GM23338 (cell line): Measurements from ENCODE around the gene LAMTOR5. TPM values are rescaled to one million over a fixed set of nuclear protein-coding genes. Genes with fewer than 3 reads are reported as not detected.

ENCODE experiments used
- ATAC-seq: fragments of 200-7000 bp; cut with Tn5 transposase; 3 replicates; pipeline ENCODE4 v1.9.1; 2020
- DNase-seq: peaks from one replicate; pipeline ENCODE4 v3.0.0-alpha.2; 2015; ENCODE audit warnings: low spot score
- H2AFZ ChIP-seq: fragments of 200-600 bp; sonication (generic); 2 replicates; pipeline ENCODE4 v1.8.0; 2016; ENCODE audit warnings: antibody characterized with exemption, mild to moderate bottlenecking, moderate library complexity
- H3F3A ChIP-seq: fragments of 200-600 bp; sonication (generic); replicated peaks from 2 replicates; pipeline ENCODE4 v1.8.0; 2017; ENCODE audit warnings: antibody characterized with exemption, mixed run types, low read depth
- H3K27ac ChIP-seq: fragments of 200-600 bp; sonication (generic); 2 replicates; pipeline ENCODE4 v1.6.1; 2016; ENCODE audit warnings: low read depth
- H3K27me3 ChIP-seq: fragments of 200-600 bp; sonication (generic); 2 replicates; pipeline ENCODE4 v1.8.0; 2016; ENCODE audit warnings: mild to moderate bottlenecking, mixed run types, moderate library complexity; ENCODE audit not compliant: insufficient read depth
- H3K36me3 ChIP-seq: fragments of 200-600 bp; sonication (generic); 2 replicates; pipeline ENCODE4 v1.8.0; 2016; ENCODE audit warnings: mild to moderate bottlenecking; ENCODE audit not compliant: insufficient read depth
- H3K4me1 ChIP-seq: fragments of 200-600 bp; sonication (generic); 2 replicates; pipeline ENCODE4 v1.8.0; 2016; ENCODE audit warnings: mild to moderate bottlenecking, moderate library complexity; ENCODE audit not compliant: insufficient read depth
- H3K4me2 ChIP-seq: fragments of 200-600 bp; sonication (generic); 2 replicates; pipeline ENCODE4 v1.7.1; 2017; ENCODE audit warnings: mixed run types
- H3K4me3 ChIP-seq: fragments of 200-600 bp; sonication (generic); 2 replicates; pipeline ENCODE4 v1.6.1; 2016; ENCODE audit warnings: mixed run types
- H3K79me2 ChIP-seq: fragments of 200-600 bp; sonication (generic); replicated peaks from 2 replicates; pipeline ENCODE4 v1.8.0; 2017; ENCODE audit warnings: mild to moderate bottlenecking; ENCODE audit not compliant: insufficient read depth
- H3K9me2 ChIP-seq: fragments of 200-600 bp; sonication (generic); 2 replicates; pipeline ENCODE4 v1.8.0; 2017; ENCODE audit not compliant: insufficient read depth
- H4K20me1 ChIP-seq: fragments of 200-600 bp; sonication (generic); replicated peaks from 2 replicates; pipeline ENCODE4 v1.8.0; 2017; ENCODE audit warnings: mild to moderate bottlenecking; ENCODE audit not compliant: insufficient read depth
- H3K27ac Mint-ChIP-seq: 2 replicates; pipeline ENCODE4 v1.8.0; 2020; ENCODE audit warnings: inconsistent platforms, mild to moderate bottlenecking, moderate library complexity, mixed read lengths
- H3K27me3 Mint-ChIP-seq: 3 replicates; pipeline ENCODE4 v1.8.0; 2022; ENCODE audit warnings: low read depth, mild to moderate bottlenecking, moderate library complexity, mixed read lengths, inconsistent platforms; ENCODE audit not compliant: insufficient read depth, poor library complexity
- H3K36me3 Mint-ChIP-seq: 3 replicates; pipeline ENCODE4 v1.8.0; 2021; ENCODE audit warnings: low read depth, mild to moderate bottlenecking, inconsistent platforms, moderate library complexity, mixed read lengths
- H3K4me1 Mint-ChIP-seq: 3 replicates; pipeline ENCODE4 v1.8.0; 2020; ENCODE audit warnings: mild to moderate bottlenecking, inconsistent platforms, mixed read lengths
- H3K4me3 Mint-ChIP-seq: 3 replicates; pipeline ENCODE4 v1.8.0; 2021; ENCODE audit warnings: moderate library complexity, mild to moderate bottlenecking, inconsistent platforms, mixed read lengths
- H3K9me3 Mint-ChIP-seq: 3 replicates; pipeline ENCODE4 v1.8.0; 2020; ENCODE audit warnings: moderate library complexity, mild to moderate bottlenecking, inconsistent platforms, mixed read lengths
- CREB1 ChIP-seq: fragments of 250-450 bp; sonication (Bioruptor Pico); IDR thresholded peaks from 2 replicates; pipeline ENCODE4 v1.5.0; 2020; ENCODE audit warnings: low read depth, mild to moderate bottlenecking, moderate library complexity
- EZH2 ChIP-seq: fragments of 200-600 bp; sonication (generic); IDR thresholded peaks from one replicate; pipeline ENCODE4 v1.8.0; 2017; ENCODE audit warnings: antibody characterized with exemption, mild to moderate bottlenecking, low read depth; ENCODE audit not compliant: unreplicated experiment
- JUNB ChIP-seq: IDR thresholded peaks from one replicate; pipeline ENCODE4 v1.6.1; 2016; ENCODE audit warnings: antibody characterized with exemption; ENCODE audit not compliant: unreplicated experiment
- NANOG ChIP-seq: IDR thresholded peaks from 2 replicates; pipeline ENCODE4 v1.6.1; 2016; ENCODE audit warnings: antibody characterized with exemption, borderline replicate concordance
- POLR2AphosphoS5 ChIP-seq: IDR thresholded peaks from 2 replicates; pipeline ENCODE4 v1.6.1; 2016; ENCODE audit warnings: antibody characterized with exemption, low read depth
- STAT1 ChIP-seq: IDR thresholded peaks from one replicate; pipeline ENCODE4 v1.6.1; 2016; ENCODE audit warnings: antibody characterized with exemption; ENCODE audit not compliant: unreplicated experiment
- ZNF114 ChIP-seq: fragments of 250-450 bp; sonication (Bioruptor Pico); IDR thresholded peaks from 2 replicates; pipeline ENCODE4 v1.5.0; 2020; ENCODE audit warnings: mild to moderate bottlenecking, moderate library complexity
- ZNF331 ChIP-seq: fragments of 250-450 bp; sonication (Bioruptor Pico); IDR thresholded peaks from 2 replicates; pipeline ENCODE4 v1.5.0; 2020; ENCODE audit warnings: low read depth, mild to moderate bottlenecking, moderate library complexity
- polyA plus RNA-seq: library from polyadenylated mRNA; unstranded; fragments of >200 nt; fragmentation: Nextera tagmentation; extraction: Ambion mirVana; gene quantifications from 2 replicates; pipeline ENCODE4 v1.2.1, GENCODE V29; 2016
- total RNA-seq: library from RNA; depleted of rRNA; stranded (reverse); fragments of >200 nt; shearing (Covaris generic); gene quantifications from 2 replicates; pipeline ENCODE4 v1.2.3, GENCODE V29; 2014
- TF ChIP-seq, protein P1 (sequence below): IDR thresholded peaks from 2 replicates; pipeline ENCODE4 v1.6.1; 2016; ENCODE audit warnings: antibody characterized with exemption
- TF ChIP-seq, protein P2 (sequence below), 2 experiments: fragments of 200-600 bp in 1 of 2; sonication (generic) in 1 of 2; conservative IDR thresholded peaks; 2 replicates each; pipeline versions ENCODE4 v1.5.1 to v1.6.1; 2016 to 2017; ENCODE audit warnings: antibody characterized with exemption in 2 of 2, low read depth in 2 of 2, mild to moderate bottlenecking in 2 of 2, moderate library complexity in 1 of 2
- TF ChIP-seq, protein P3 (sequence below): IDR thresholded peaks from one replicate; pipeline ENCODE4 v1.6.1; 2018; ENCODE audit warnings: antibody characterized with exemption; ENCODE audit not compliant: unreplicated experiment
- TF ChIP-seq, protein P4 (sequence below): fragments of 250-450 bp; sonication (Bioruptor Pico); IDR thresholded peaks from 2 replicates; pipeline ENCODE4 v1.5.0; 2020; ENCODE audit warnings: mild to moderate bottlenecking, moderate library complexity

LAMTOR5 gene
- total and polyA plus RNA-seq, 2 experiments from 2014 or later = 41.0 to 246 TPM

DNA sequence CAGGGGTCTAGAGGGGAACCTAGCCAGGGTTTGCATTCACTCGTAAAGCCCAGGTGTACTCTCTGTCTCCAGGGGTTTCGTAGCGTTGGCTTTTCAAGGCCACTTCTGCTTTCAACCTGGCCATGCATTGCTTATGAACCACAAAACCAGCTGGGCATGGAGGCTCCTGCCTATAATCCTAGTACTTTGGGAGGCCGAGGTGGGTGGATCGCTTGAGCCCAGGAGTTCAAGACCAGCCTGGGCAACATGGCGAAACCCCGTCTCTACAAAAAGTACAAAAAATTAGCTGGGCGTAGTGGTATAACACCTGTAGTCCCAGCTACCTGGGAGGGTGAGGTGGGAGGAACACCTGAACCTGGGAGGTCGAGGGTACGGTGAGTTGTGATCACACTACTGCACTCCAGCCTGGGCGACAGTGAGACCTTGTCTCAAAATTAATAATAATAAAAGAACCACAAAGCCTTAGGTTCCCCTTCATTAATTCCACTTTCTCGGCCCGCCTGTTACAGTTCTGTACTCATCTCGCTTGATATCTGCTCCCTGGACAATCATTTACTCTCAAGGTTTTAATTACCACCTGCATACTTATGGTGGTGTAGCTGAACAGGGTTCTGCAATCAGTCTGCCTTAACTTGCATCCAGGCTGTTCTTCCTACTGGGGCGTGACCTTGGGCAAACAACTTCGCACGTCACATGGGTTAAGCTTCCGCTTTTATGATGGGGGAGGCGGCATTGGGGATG, 22.7 kb downstream of the LAMTOR5 start:
- Histone ChIP-seq H3K4me1 (peaks cover 6% of the 10 kb centered on the region; the same call in 1 of the 2 replicates), H3F3A (no peaks in the 10 kb centered on the region), H3K36me3 (peaks cover 9% of the 10 kb centered on the region; the same call in 1 of the 2 replicates), H3K79me2 (no peaks in the 10 kb centered on the region), H3K9me2 (no peaks in the 10 kb centered on the region), H3K4me3 (no peak overlapping the region), H3K27me3 (no peaks in the 10 kb centered on the region), H4K20me1 (no peaks in the 10 kb centered on the region; the same call in none of the 2 replicates), H3K4me2 (no peak overlapping the region), H3K27ac (no peak overlapping the region), H2AFZ (no peak overlapping the region)
- Mint-ChIP-seq H3K9me3 (no peaks in the 10 kb centered on the region), H3K36me3 (peaks cover 15% of the 10 kb centered on the region; the same call in 2 of the 3 replicates), H3K27ac (peak overlapping the region; percentile 23; the same call in 1 of the 2 replicates), H3K4me3 (no peak overlapping the region), H3K4me1 (peaks cover 10% of the 10 kb centered on the region; the same call in 2 of the 3 replicates), H3K27me3 (no peaks in the 10 kb centered on the region)
- ATAC-seq (no peak), DNase-seq (no peak)
- TF ChIP-seq ZNF331 (CRISPR knock-in tag) (no peak), ZNF114 (CRISPR knock-in tag) (no peak), EZH2 (no peak), NANOG (no peak), POLR2AphosphoS5 (no peak), JUNB (no peak), STAT1 (no peak), CREB1 (CRISPR knock-in tag) (no peak)
- TF ChIP-seq, protein P1, sequence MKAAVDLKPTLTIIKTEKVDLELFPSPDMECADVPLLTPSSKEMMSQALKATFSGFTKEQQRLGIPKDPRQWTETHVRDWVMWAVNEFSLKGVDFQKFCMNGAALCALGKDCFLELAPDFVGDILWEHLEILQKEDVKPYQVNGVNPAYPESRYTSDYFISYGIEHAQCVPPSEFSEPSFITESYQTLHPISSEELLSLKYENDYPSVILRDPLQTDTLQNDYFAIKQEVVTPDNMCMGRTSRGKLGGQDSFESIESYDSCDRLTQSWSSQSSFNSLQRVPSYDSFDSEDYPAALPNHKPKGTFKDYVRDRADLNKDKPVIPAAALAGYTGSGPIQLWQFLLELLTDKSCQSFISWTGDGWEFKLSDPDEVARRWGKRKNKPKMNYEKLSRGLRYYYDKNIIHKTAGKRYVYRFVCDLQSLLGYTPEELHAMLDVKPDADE = no peak
- TF ChIP-seq, protein P2, sequence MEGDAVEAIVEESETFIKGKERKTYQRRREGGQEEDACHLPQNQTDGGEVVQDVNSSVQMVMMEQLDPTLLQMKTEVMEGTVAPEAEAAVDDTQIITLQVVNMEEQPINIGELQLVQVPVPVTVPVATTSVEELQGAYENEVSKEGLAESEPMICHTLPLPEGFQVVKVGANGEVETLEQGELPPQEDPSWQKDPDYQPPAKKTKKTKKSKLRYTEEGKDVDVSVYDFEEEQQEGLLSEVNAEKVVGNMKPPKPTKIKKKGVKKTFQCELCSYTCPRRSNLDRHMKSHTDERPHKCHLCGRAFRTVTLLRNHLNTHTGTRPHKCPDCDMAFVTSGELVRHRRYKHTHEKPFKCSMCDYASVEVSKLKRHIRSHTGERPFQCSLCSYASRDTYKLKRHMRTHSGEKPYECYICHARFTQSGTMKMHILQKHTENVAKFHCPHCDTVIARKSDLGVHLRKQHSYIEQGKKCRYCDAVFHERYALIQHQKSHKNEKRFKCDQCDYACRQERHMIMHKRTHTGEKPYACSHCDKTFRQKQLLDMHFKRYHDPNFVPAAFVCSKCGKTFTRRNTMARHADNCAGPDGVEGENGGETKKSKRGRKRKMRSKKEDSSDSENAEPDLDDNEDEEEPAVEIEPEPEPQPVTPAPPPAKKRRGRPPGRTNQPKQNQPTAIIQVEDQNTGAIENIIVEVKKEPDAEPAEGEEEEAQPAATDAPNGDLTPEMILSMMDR (conservative IDR thresholded peaks at IDR 0.05; ENCODE audit: low read depth in 2 of 2) = no peak
- TF ChIP-seq, protein P3, sequence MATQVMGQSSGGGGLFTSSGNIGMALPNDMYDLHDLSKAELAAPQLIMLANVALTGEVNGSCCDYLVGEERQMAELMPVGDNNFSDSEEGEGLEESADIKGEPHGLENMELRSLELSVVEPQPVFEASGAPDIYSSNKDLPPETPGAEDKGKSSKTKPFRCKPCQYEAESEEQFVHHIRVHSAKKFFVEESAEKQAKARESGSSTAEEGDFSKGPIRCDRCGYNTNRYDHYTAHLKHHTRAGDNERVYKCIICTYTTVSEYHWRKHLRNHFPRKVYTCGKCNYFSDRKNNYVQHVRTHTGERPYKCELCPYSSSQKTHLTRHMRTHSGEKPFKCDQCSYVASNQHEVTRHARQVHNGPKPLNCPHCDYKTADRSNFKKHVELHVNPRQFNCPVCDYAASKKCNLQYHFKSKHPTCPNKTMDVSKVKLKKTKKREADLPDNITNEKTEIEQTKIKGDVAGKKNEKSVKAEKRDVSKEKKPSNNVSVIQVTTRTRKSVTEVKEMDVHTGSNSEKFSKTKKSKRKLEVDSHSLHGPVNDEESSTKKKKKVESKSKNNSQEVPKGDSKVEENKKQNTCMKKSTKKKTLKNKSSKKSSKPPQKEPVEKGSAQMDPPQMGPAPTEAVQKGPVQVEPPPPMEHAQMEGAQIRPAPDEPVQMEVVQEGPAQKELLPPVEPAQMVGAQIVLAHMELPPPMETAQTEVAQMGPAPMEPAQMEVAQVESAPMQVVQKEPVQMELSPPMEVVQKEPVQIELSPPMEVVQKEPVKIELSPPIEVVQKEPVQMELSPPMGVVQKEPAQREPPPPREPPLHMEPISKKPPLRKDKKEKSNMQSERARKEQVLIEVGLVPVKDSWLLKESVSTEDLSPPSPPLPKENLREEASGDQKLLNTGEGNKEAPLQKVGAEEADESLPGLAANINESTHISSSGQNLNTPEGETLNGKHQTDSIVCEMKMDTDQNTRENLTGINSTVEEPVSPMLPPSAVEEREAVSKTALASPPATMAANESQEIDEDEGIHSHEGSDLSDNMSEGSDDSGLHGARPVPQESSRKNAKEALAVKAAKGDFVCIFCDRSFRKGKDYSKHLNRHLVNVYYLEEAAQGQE = no peak
- TF ChIP-seq, protein P4, sequence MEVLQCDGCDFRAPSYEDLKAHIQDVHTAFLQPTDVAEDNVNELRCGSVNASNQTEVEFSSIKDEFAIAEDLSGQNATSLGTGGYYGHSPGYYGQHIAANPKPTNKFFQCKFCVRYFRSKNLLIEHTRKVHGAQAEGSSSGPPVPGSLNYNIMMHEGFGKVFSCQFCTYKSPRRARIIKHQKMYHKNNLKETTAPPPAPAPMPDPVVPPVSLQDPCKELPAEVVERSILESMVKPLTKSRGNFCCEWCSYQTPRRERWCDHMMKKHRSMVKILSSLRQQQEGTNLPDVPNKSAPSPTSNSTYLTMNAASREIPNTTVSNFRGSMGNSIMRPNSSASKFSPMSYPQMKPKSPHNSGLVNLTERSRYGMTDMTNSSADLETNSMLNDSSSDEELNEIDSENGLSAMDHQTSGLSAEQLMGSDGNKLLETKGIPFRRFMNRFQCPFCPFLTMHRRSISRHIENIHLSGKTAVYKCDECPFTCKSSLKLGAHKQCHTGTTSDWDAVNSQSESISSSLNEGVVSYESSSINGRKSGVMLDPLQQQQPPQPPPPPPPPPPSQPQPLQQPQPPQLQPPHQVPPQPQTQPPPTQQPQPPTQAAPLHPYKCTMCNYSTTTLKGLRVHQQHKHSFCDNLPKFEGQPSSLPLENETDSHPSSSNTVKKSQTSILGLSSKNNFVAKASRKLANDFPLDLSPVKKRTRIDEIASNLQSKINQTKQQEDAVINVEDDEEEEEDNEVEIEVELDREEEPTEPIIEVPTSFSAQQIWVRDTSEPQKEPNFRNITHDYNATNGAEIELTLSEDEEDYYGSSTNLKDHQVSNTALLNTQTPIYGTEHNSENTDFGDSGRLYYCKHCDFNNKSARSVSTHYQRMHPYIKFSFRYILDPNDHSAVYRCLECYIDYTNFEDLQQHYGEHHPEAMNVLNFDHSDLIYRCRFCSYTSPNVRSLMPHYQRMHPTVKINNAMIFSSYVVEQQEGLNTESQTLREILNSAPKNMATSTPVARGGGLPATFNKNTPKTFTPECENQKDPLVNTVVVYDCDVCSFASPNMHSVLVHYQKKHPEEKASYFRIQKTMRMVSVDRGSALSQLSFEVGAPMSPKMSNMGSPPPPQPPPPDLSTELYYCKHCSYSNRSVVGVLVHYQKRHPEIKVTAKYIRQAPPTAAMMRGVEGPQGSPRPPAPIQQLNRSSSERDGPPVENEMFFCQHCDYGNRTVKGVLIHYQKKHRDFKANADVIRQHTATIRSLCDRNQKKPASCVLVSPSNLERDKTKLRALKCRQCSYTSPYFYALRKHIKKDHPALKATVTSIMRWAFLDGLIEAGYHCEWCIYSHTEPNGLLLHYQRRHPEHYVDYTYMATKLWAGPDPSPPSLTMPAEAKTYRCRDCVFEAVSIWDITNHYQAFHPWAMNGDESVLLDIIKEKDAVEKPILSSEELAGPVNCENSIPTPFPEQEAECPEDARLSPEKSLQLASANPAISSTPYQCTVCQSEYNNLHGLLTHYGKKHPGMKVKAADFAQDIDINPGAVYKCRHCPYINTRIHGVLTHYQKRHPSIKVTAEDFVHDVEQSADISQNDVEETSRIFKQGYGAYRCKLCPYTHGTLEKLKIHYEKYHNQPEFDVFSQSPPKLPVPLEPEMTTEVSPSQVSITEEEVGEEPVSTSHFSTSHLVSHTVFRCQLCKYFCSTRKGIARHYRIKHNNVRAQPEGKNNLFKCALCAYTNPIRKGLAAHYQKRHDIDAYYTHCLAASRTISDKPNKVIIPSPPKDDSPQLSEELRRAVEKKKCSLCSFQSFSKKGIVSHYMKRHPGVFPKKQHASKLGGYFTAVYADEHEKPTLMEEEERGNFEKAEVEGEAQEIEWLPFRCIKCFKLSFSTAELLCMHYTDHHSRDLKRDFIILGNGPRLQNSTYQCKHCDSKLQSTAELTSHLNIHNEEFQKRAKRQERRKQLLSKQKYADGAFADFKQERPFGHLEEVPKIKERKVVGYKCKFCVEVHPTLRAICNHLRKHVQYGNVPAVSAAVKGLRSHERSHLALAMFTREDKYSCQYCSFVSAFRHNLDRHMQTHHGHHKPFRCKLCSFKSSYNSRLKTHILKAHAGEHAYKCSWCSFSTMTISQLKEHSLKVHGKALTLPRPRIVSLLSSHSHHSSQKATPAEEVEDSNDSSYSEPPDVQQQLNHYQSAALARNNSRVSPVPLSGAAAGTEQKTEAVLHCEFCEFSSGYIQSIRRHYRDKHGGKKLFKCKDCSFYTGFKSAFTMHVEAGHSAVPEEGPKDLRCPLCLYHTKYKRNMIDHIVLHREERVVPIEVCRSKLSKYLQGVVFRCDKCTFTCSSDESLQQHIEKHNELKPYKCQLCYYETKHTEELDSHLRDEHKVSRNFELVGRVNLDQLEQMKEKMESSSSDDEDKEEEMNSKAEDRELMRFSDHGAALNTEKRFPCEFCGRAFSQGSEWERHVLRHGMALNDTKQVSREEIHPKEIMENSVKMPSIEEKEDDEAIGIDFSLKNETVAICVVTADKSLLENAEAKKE (CRISPR knock-in tag) = no peak
